ENCODE results near the gene CCDC47.
"Not testable (repeated sequence)": the region's sequence is repeated elsewhere in the genome, so short reads cannot be mapped to it uniquely, and the experiment has no call there.

CCDC47 gene

GRCh38 chr17:63773272-63774140, at the start of gene CCDC47:
Gene CCDC47 (minus strand): TSS chr17:63773597. CDS start chr17:63766175, 7,422 bp downstream.
- peak; percentile 99 for DNase-seq

DNA sequence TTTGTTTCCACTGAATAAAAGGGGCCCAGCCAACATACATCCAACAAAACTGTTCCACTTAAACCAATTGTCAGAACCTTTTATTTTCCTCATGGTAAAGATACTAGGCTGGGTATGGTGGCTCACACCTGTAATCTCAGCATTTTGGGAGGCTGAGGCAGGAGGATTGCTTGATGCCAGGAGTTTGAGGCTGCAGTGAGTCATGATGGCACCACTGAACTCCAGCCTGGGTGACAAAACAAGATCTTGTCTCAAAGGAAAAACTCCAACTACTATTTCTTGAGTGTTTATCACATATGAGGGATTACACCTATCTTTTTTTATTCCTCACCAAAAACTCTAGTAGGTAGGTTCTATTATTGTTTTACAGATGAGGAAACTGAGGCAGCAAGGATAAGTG, 49.1 kb upstream of the CCDC47 start:
- DNase-seq = no peak

GRCh38 chr17:63821804-63822203, 48.4 kb upstream of the CCDC47 start:
- DNase-seq = no peak

DNA sequence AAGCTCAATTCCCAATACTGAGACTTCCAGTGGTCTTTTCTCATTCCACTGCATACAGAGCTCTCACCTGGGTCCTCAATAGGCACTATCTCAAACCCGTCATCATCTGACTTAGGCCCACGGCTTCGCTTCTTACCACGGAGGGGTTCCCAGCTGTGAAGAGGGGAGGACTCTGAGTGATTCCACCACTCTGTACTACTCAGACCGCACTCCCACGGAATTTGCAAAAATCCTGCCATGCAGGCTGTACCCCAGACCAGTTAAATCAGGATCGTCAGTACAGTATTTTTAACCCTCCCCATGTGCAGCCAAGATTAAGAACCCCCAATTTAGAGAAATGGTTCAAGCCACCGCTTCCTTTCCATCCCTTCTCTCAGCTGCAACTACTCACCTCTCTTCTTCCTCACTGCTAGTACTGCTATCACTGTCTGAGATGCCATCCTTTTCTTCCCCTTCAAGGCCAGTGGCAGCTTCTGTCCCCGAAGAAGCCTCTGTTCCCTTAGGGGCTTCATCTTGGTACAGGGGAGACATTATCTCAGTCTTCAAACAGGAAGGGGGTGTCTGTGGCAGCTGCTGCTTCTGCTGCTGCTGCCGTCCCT, 47.7 kb upstream of the CCDC47 start:
- no peak for DNase-seq

DNA sequence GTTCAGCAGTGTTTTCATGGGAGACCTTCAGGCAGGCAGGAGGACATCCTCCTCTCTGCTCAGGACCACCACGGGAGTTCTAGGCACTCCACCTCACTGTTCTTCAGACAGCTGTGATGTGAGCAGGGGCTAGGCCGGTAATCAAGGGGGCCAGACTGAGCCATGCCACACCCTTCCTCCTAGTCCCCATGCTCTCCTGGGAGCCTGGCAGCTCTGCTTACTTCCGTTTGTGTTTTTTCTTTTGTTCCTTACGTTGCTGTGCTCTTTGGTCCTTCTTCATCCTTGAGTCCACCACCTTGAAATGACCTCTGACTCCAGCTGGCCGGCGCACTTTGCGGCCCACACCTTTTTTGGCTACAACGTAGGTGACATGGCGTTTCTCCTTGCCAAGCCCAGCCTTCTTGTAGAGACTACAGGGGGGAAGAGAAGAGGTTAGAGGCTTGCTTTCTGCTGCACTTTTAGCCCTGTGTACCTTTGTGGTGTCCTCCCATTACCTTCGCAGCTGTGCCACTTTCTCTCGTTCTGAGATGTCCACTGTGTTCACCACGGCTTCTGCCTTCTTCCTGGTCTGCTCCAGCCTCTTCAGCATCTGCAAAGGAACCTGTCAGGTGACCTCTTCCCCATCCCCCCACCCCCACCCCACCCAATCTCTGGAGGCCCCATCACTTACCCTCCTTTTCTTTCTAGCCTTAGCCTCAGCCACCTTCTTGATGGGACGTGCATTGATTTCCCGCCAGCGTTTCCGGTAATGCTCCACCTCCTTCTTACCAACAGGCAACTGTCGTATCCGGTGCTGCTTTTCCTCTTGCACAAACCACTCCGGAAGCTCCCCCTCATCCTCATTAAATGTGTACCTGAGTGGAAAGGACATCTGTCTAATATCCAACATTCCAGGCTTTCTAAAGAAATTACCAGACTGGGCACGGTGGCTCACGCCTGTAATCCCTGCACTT, 46.5 kb upstream of the CCDC47 start:
- no peak for DNase-seq

DNA sequence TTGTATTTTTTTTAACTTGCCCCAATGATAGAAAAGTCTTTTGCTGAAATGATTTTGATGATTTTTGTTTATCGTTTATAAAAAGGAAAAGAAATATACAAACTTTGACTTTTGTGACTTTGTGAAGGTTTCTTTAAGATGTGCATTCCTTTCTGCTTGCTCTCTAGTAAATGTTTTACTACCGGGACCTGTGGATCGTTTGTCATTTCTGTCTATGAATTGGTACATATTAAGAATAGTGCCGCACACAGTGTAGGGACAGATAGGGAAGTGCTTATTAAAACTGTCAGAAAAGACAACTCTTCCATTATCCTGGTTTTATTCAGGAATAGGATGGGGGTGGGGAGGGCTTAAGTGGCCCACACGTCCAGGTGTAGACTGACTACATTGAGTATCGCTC, 45.7 kb upstream of the CCDC47 start:
- no peak for DNase-seq

GRCh38 chr17:63817736-63818385, 44.5 kb upstream of the CCDC47 start:
- DNase-seq = no peak

DNA sequence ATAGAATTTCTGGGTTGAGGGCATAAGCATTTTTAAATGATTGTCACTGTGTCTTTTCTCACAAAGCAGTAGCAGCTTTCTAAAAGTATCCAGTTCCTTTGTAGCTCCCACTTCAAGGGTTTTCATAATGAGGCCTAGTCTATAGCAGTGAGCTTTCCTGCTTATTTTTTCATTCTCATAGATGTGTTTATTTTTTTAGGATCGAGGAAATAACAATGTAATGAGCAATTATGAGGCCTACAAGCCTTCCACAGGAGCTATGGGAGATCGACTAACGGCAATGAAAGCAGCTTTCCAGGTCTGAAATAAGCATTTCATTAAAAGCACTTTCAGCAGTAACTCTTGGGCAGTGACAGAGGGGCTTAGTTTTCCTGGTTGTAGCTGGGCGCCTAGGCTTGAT, 43.3 kb upstream of the CCDC47 start:
- DNase-seq = no peak

GRCh38 chr17:63816123-63816522, 42.7 kb upstream of the CCDC47 start:
- no peak for DNase-seq

GRCh38 chr17:63809970-63810369, 36.6 kb upstream of the CCDC47 start:
- DNase-seq = no peak

DNA sequence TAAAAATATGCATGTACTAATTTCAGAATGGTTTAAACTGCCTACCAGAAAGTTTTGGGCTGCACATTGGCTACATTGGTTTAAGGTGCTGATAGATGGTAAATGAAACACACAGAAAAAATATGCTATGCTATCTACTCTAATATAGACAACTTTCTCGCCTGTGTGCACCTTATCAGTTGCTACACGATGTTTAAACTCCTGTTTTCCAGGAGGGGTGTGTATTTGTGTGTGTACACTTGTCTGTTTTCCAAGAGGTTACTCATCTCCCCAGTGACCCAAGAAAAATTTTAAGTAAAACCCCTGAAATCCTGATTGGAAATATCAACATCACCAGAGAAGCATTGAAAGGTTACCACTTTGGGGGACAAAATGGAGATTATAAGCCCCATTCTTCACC, 32.2 kb upstream of the CCDC47 start:
- DNase-seq = no peak

GRCh38 chr17:63804328-63804727, 30.9 kb upstream of the CCDC47 start:
- no peak for DNase-seq

GRCh38 chr17:63800783-63801182, 27.4 kb upstream of the CCDC47 start:
- no peak for DNase-seq

GRCh38 chr17:63798572-63799106, 25.2 kb upstream of the CCDC47 start:
- no peak for DNase-seq

DNA sequence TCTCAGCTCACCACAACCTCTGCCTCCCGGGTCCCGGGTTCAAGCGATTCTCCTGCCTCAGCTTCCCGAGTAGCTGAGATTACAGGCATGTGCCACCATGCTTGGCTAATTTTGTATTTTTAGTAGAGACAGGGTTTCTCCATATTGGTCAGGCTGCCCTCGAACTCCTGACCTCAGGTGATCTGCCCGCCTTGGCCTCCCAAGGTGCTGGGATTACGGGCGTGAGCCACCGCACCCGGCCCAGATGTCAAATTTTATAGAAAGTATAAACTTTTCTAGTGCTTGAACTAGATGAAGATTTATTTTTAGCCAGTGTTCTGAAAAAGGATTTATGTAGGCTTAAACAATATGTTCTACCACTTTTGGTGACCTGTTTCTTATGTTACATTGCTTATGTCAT, 23.0 kb upstream of the CCDC47 start:
- DNase-seq = not testable (repeated sequence)

DNA sequence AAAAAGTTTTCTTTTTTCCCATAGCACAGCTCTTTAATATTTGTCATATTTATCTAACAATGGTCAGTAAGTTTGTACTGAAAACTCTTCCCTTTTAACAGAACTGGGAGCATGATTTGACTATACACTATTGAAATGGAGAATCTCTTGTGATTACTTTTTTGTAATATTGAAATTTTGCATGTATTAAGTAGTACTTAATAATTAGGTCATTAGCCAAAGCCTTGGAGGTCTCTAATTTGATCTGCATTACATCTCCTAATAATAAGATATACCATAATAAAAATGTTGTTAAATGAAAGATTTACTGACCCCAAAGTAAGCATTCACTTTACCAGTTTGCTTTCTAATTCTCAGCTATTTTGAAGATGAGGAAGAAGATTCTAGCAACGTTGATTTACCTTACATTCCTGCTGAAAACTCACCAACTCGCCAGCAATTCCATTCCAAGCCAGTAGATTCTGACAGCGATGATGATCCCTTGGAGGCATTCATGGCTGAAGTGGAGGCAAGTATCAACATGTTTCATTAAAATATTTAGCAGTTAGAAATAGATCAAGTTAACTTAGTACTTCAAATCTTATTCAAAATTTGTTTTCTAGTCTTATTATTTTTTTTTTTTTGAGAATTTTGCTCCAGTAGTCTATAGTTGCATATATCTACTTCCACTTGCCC, 18.8 kb upstream of the CCDC47 start:
- DNase-seq = no peak

GRCh38 chr17:63790057-63790456, 16.7 kb upstream of the CCDC47 start:
- DNase-seq = no peak

GRCh38 chr17:63786971-63787711, 13.7 kb upstream of the CCDC47 start:
- DNase-seq = no peak

GRCh38 chr17:63786117-63786516, 12.7 kb upstream of the CCDC47 start:
- no peak for DNase-seq

GRCh38 chr17:63785556-63785955, 12.2 kb upstream of the CCDC47 start:
- DNase-seq = no peak

- no peak for DNase-seq
Observed at GRCh38 chr17:63783522-63783921, 10.1 kb upstream of the CCDC47 start.

All from NCI-H1694 (cell line).